Mucosa of descending colon (tissue), 3 donors: ENCODE data around the gene TRIP13. TPM values are rescaled to one million over a fixed set of nuclear protein-coding genes. Genes with fewer than 3 reads are reported as not detected.
"Not testable (repeated sequence)": the region's sequence is repeated elsewhere in the genome, so short reads cannot be mapped to it uniquely, and the experiment has no call there.

ENCODE experiments used
- ATAC-seq: fragments of 200-7000 bp; cut with Tn5 transposase; one replicate; pipeline ENCODE4 v1.9.1; 2020; ENCODE audit warnings: mild to moderate bottlenecking, moderate library complexity
- DNase-seq, 3 donors: peaks; one replicate each; pipeline ENCODE4 v3.0.0-alpha.2; 2020
- H3K36me3 ChIP-seq: fragments of 200-600 bp; one replicate; pipeline ENCODE4 v1.8.0; 2021; ENCODE audit warnings: low read depth, mild to moderate bottlenecking
- H3K4me1 ChIP-seq: fragments of 200-600 bp; one replicate; pipeline ENCODE4 v1.8.0; 2021; ENCODE audit warnings: low read depth, mild to moderate bottlenecking
- H3K4me3 ChIP-seq: fragments of 200-600 bp; one replicate; pipeline ENCODE4 v1.8.0; 2021; ENCODE audit warnings: mild to moderate bottlenecking
- H3K9me3 ChIP-seq: fragments of 200-600 bp; one replicate; pipeline ENCODE4 v1.8.0; 2021; ENCODE audit warnings: mild to moderate bottlenecking
- CTCF ChIP-seq: fragments of 200-600 bp; IDR thresholded peaks from one replicate; pipeline ENCODE4 v1.8.0; 2022; ENCODE audit warnings: antibody characterized with exemption, mild to moderate bottlenecking
- intact Hi-C, 2 donors: fragments of 100-400 bp; cut with DNase I in 1 of 2; cut with micrococcal nuclease in 1 of 2; formaldehyde crosslinking; loops; one replicate each; pipeline versions ENCODE4 v1.11.0 to v1.11.1; 2022; cut with DNase I, micrococcal nuclease
- long read RNA-seq, 2 donors: library from polyadenylated mRNA; unstranded; transcript quantifications; one replicate each; pipeline ENCODE4 v2.0.0, GENCODE V29; 2019 to 2021
- total RNA-seq, 3 donors: library from RNA; stranded (reverse); fragmentation: NEBNext Ultra II Directional in 2 of 3; extraction: Animal tissue kit (Norgen Biotek cat#: 25700) in 2 of 3; gene quantifications; one replicate each; pipeline versions ENCODE4 v1.2.1 to v1.2.4, GENCODE V29; 2021 to 2023
- donor health status: DM: no; HTN: no; CAD: no; lungs with moderate emphysema.
- donor health status: DM: no; HTN: no; CAD: no.
- donor health status: DM: no; HTN: yes; CAD: no.

TRIP13 gene
- 1 to 10 TPM; 1.4 to 7.1 (median 2.1) TPM for total RNA-seq
- long read RNA-seq, donor 1 = 0 reads
- long read RNA-seq, donor 2, transcript TRIP13-201 (13 exons, 2,672 nt) = major isoform, 5 of 6 reads
- long read RNA-seq, donor 2, partial matches to known transcripts = 1 of 6 reads
- long read RNA-seq, donor 2, other reads (novel, unspliced or antisense) = 0 of 6 reads

DNA sequence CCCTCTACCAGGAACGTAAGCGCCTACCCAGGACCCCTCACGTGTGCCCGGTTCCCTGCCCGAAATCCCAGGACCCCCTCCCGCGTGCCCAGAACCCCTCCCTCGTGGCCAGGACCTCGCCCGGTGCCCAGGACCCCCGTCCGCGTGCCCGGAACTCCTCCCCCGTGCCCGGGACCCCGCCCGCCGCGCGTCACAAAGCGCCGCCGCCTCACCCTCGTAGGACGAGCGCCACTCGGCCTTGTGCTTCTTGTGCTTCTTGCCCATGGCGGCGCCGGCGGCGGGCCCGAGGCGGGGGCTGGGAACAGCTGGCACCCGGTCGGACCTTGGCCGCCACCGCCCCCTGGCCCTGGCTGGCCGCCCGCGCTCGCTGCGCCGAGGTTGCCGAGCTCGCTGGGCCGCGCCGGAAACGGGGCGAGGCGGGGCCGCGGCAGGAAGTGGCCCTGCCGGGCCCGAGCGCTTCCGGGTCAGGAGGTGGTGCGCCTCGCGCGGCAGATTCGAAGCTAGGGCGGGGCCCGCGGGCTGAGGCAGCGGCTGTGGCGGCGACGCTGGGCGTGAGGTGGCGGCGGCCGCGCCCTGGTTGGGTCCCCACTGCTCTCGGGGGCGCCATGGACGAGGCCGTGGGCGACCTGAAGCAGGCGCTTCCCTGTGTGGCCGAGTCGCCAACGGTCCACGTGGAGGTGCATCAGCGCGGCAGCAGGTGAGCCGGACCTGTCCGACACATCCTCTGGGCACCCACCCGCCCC lies at the start of gene TRIP13, which contains the start of gene BRD9:
TRIP13 (plus strand) TSS at position 491 of the 743 bp plus-strand sequence; CDS start at position 606, 115 bp downstream.
BRD9 (minus strand) TSS at position 408 of the 743 bp plus-strand sequence; CDS start at position 264, 144 bp downstream.
- intact Hi-C loops = no loop called here
- ATAC-seq (peak; percentile 95), DNase-seq (peak; percentile 87 to 93 (median 91))
- Histone ChIP-seq H3K9me3 (no peaks in the 10 kb centered on the region), H3K36me3 (no peaks in the 10 kb centered on the region), H3K4me1 (peaks cover 16% of the 10 kb centered on the region), H3K4me3 (peak within 1 kb of the TSS; percentile 63)
- no peak for TF ChIP-seq CTCF

- intact Hi-C loops, H3K36me3 ChIP-seq, H3K4me3 ChIP-seq, H3K4me1 ChIP-seq, ATAC-seq, H3K9me3 ChIP-seq: not testable (repeated sequence)
- DNase-seq = peak in 2 of 3 donors; percentile 14 to 41
These were observed 49.3 kb upstream of the TRIP13 start for GRCh38 chr5:843371-843770.

GRCh38 chr5:843926-844325 lies 48.8 kb upstream of the TRIP13 start:
- H3K9me3 ChIP-seq, H3K36me3 ChIP-seq, ATAC-seq, intact Hi-C loops, H3K4me1 ChIP-seq, H3K4me3 ChIP-seq: not testable (repeated sequence)
- DNase-seq = peak in 2 of 3 donors; percentile 5 to 49

GRCh38 chr5:844426-844825 lies 48.3 kb upstream of the TRIP13 start:
- DNase-seq = peak in 1 of 3 donors; percentile 41
- H3K9me3 ChIP-seq, H3K4me3 ChIP-seq, H3K4me1 ChIP-seq, H3K36me3 ChIP-seq, ATAC-seq, intact Hi-C loops: not testable (repeated sequence)

GRCh38 chr5:845031-845675 lies 47.5 kb upstream of the TRIP13 start:
- ATAC-seq, intact Hi-C loops: not testable (repeated sequence)

GRCh38 chr5:845676-846601 lies 46.7 kb upstream of the TRIP13 start:
- intact Hi-C loops, H3K4me1 ChIP-seq, H3K4me3 ChIP-seq, DNase-seq, ATAC-seq, H3K36me3 ChIP-seq, H3K9me3 ChIP-seq: not testable (repeated sequence)

More at GRCh38 chr5:845031-845675, 47.5 kb upstream of the TRIP13 start:
- H3K9me3 ChIP-seq, H3K4me1 ChIP-seq, DNase-seq, H3K4me3 ChIP-seq, H3K36me3 ChIP-seq: not testable (repeated sequence)

GRCh38 chr5:846602-847091 lies 46.0 kb upstream of the TRIP13 start:
- DNase-seq, intact Hi-C loops, ATAC-seq, H3K4me1 ChIP-seq, H3K36me3 ChIP-seq, H3K9me3 ChIP-seq, H3K4me3 ChIP-seq: not testable (repeated sequence)

GRCh38 chr5:847212-847611 lies 45.5 kb upstream of the TRIP13 start:
- H3K4me3 ChIP-seq, H3K36me3 ChIP-seq, ATAC-seq, H3K4me1 ChIP-seq, DNase-seq, H3K9me3 ChIP-seq, intact Hi-C loops: not testable (repeated sequence)

GRCh38 chr5:847736-848135 lies 44.9 kb upstream of the TRIP13 start:
- H3K9me3 ChIP-seq, H3K4me1 ChIP-seq, intact Hi-C loops, ATAC-seq, H3K36me3 ChIP-seq, H3K4me3 ChIP-seq: not testable (repeated sequence)
- DNase-seq = peak in 1 of 3 donors; percentile 7
